ENCODE results near the gene ACTMAP.

The ACTMAP gene

GRCh38 chr19:40752257-40752781 lies 2.0 kb upstream of the ACTMAP start:
- H3K79me2 ChIP-seq (ENCODE audit: insufficient read depth, low read length), result peaks cover 91% of the 10 kb centered on the region

GRCh38 chr19:40750874-40751537 lies 729 bp upstream of the ACTMAP start, which contains the start of gene SNRPA:
SNRPA (plus strand) TSS chr19:40751203; CDS start chr19:40751409, 206 bp downstream.
- TF ChIP-seq CTCF (conservative IDR thresholded peaks at IDR 0.05; ENCODE audit: low read length) (no peak), EZH2phosphoT487 (IDR thresholded peaks at IDR 0.05; ENCODE audit: borderline replicate concordance) (no peak)

More at GRCh38 chr19:40752257-40752781, 2.0 kb upstream of the ACTMAP start:
- H3K4me3 ChIP-seq (ENCODE audit: low read length, poor library complexity, severe bottlenecking), result peak overlapping the region; percentile 96
- peaks cover 11% of the 10 kb centered on the region; the same call in 1 of the 2 replicates for H3K36me3 ChIP-seq (ENCODE audit: insufficient read depth, low read length)
- peak overlapping the region; percentile 95 for H3K9ac ChIP-seq (ENCODE audit: low read depth, low read length, poor library complexity, severe bottlenecking)
- no peaks in the 10 kb centered on the region for H3F3A ChIP-seq (ENCODE audit: low read depth)
- H3K27me3 ChIP-seq (ENCODE audit: insufficient read depth, low read length, poor library complexity, severe bottlenecking), result no peaks in the 10 kb centered on the region
- H3K9me2 ChIP-seq (replicated peaks; ENCODE audit: low read depth, low read length), result no peaks in the 10 kb centered on the region
- TF ChIP-seq EZH2phosphoT487 (IDR thresholded peaks at IDR 0.05; ENCODE audit: borderline replicate concordance) (no peak), CTCF (conservative IDR thresholded peaks at IDR 0.05; ENCODE audit: low read length) (no peak)
- H3K9me3 ChIP-seq (ENCODE audit: insufficient read depth, low read depth, low read length), result no peaks in the 10 kb centered on the region
- H3K4me2 ChIP-seq (ENCODE audit: low read depth, low read length, poor library complexity, severe bottlenecking), result peak overlapping the region; percentile 73
- peaks cover 58% of the 10 kb centered on the region for H3K4me1 ChIP-seq (ENCODE audit: insufficient read depth, low read length, poor library complexity, severe bottlenecking)
- no peak overlapping the region for H2AFZ ChIP-seq (ENCODE audit: low read length)
- peaks cover 51% of the 10 kb centered on the region for H4K20me1 ChIP-seq (ENCODE audit: insufficient read depth, low read length, poor library complexity, severe bottlenecking)

GRCh38 chr19:40747536-40747935 lies 2.7 kb downstream of the ACTMAP start:
- TF ChIP-seq CTCF (conservative IDR thresholded peaks at IDR 0.05; ENCODE audit: low read length) (no peak), EZH2phosphoT487 (IDR thresholded peaks at IDR 0.05; ENCODE audit: borderline replicate concordance) (no peak)
- H3K4me1 ChIP-seq (ENCODE audit: insufficient read depth, low read length, poor library complexity, severe bottlenecking), result peaks cover 21% of the 10 kb centered on the region

More at GRCh38 chr19:40750874-40751537, 729 bp upstream of the ACTMAP start, which contains the start of gene SNRPA:
- Histone ChIP-seq H3K36me3 (ENCODE audit: insufficient read depth, low read length) (0 out of 2 replicates have a peak, but pooled peaks cover 4% of the 10 kb centered on the region), H3K9me3 (ENCODE audit: insufficient read depth, low read depth, low read length) (no peaks in the 10 kb centered on the region), H3K27me3 (ENCODE audit: insufficient read depth, low read length, poor library complexity, severe bottlenecking) (no peaks in the 10 kb centered on the region), H3F3A (ENCODE audit: low read depth) (no peaks in the 10 kb centered on the region), H3K9ac (ENCODE audit: low read depth, low read length, poor library complexity, severe bottlenecking) (peak within 1 kb of the TSS; percentile 100), H3K4me3 (ENCODE audit: low read length, poor library complexity, severe bottlenecking) (peak within 1 kb of the TSS; percentile 99), H3K79me2 (ENCODE audit: insufficient read depth, low read length) (peaks cover 77% of the 10 kb centered on the region), H3K4me2 (ENCODE audit: low read depth, low read length, poor library complexity, severe bottlenecking) (peak within 1 kb of the TSS; percentile 100), H2AFZ (ENCODE audit: low read length) (peak within 1 kb of the TSS; percentile 80), H4K20me1 (ENCODE audit: insufficient read depth, low read length, poor library complexity, severe bottlenecking) (peaks cover 39% of the 10 kb centered on the region), H3K4me1 (ENCODE audit: insufficient read depth, low read length, poor library complexity, severe bottlenecking) (peaks cover 46% of the 10 kb centered on the region), H3K9me2 (replicated peaks; ENCODE audit: low read depth, low read length) (no peaks in the 10 kb centered on the region)

More at GRCh38 chr19:40747536-40747935, 2.7 kb downstream of the ACTMAP start:
- H3F3A ChIP-seq (ENCODE audit: low read depth), result no peaks in the 10 kb centered on the region
- peak overlapping the region; percentile 100 for H3K4me2 ChIP-seq (ENCODE audit: low read depth, low read length, poor library complexity, severe bottlenecking)
- no peak overlapping the region for H2AFZ ChIP-seq (ENCODE audit: low read length)
- no peaks in the 10 kb centered on the region for H3K27me3 ChIP-seq (ENCODE audit: insufficient read depth, low read length, poor library complexity, severe bottlenecking)
- H3K9me2 ChIP-seq (replicated peaks; ENCODE audit: low read depth, low read length), result no peaks in the 10 kb centered on the region
- H3K4me3 ChIP-seq (ENCODE audit: low read length, poor library complexity, severe bottlenecking), result peak overlapping the region; percentile 99
- no peaks in the 10 kb centered on the region for H3K9me3 ChIP-seq (ENCODE audit: insufficient read depth, low read depth, low read length)
- H3K36me3 ChIP-seq (ENCODE audit: insufficient read depth, low read length), result no peaks in the 10 kb centered on the region
- peaks cover 13% of the 10 kb centered on the region for H4K20me1 ChIP-seq (ENCODE audit: insufficient read depth, low read length, poor library complexity, severe bottlenecking)
- peaks cover 44% of the 10 kb centered on the region for H3K79me2 ChIP-seq (ENCODE audit: insufficient read depth, low read length)
- H3K9ac ChIP-seq (ENCODE audit: low read depth, low read length, poor library complexity, severe bottlenecking), result peak overlapping the region; percentile 100

All from Loucy (cell line).